Fibroblast of villous mesenchyme (primary cell): Measurements from ENCODE around the gene YWHAE. TPM values are rescaled to one million over a fixed set of nuclear protein-coding genes. Genes with fewer than 3 reads are reported as not detected.
"Not testable (repeated sequence)": the region's sequence is repeated elsewhere in the genome, so short reads cannot be mapped to it uniquely, and the experiment has no call there.

Experiments
- DNase-seq: peaks from one replicate; pipeline ENCODE4 v3.0.0-alpha.2; 2010; ENCODE audit warnings: low read depth
- H3K4me3 ChIP-seq: 2 replicates; pipeline ENCODE4 v1.5.1; 2011; ENCODE audit warnings: low read depth, mild to moderate bottlenecking, low read length
- CTCF ChIP-seq: IDR thresholded peaks from 2 replicates; pipeline ENCODE4 v1.5.1; 2012; ENCODE audit warnings: low read depth, mild to moderate bottlenecking, low read length; ENCODE audit not compliant: insufficient read depth
- total RNA-seq: library from RNA; depleted of rRNA; stranded (reverse); fragments of >200 nt; gene quantifications from 2 replicates; pipeline ENCODE4 v1.2.3, GENCODE V29; 2012

Gene YWHAE
- total RNA-seq, 1 donor, result 562 TPM

- no peak for TF ChIP-seq CTCF
- DNase-seq, result no peak
Observed at GRCh38 chr17:1315891-1316403, 84.1 kb downstream of the YWHAE start.

GRCh38 chr17:1315409-1315808 is 84.6 kb downstream of the YWHAE start:
- H3K4me3 ChIP-seq, result no peak overlapping the region
- no peak for DNase-seq
- TF ChIP-seq CTCF, result no peak

More at GRCh38 chr17:1315891-1316403, 84.1 kb downstream of the YWHAE start:
- no peak overlapping the region for H3K4me3 ChIP-seq

GRCh38 chr17:1313270-1314005 is 86.6 kb downstream of the YWHAE start:
- DNase-seq, result no peak
- TF ChIP-seq CTCF, result no peak
- H3K4me3 ChIP-seq, result no peak overlapping the region

GRCh38 chr17:1312261-1312870 is 87.7 kb downstream of the YWHAE start:
- no peak for TF ChIP-seq CTCF
- no peak overlapping the region for H3K4me3 ChIP-seq
- DNase-seq, result no peak

- not testable (repeated sequence) for H3K4me3 ChIP-seq, DNase-seq
Observed at GRCh38 chr17:1307829-1308228, 92.2 kb downstream of the YWHAE start.

GRCh38 chr17:1304962-1305563 is 95.0 kb downstream of the YWHAE start:
- H3K4me3 ChIP-seq, result no peak overlapping the region
- TF ChIP-seq CTCF, result no peak
- DNase-seq, result no peak

- DNase-seq, result no peak
Observed at GRCh38 chr17:1304522-1304921, 95.5 kb downstream of the YWHAE start.

More at GRCh38 chr17:1304522-1304921, 95.5 kb downstream of the YWHAE start:
- no peak for TF ChIP-seq CTCF
- H3K4me3 ChIP-seq, result no peak overlapping the region
